ENCODE measurements around the gene DGKZ. TPM values are rescaled to one million over a fixed set of nuclear protein-coding genes. Genes with fewer than 3 reads are reported as not detected.
A peak's percentile ranks its signal among the peaks of the same experiment; 100 is the strongest.

DGKZ gene
- total and polyA plus RNA-seq, 4 donors = 4.6 to 24.3 (median 14.4) TPM

DNA sequence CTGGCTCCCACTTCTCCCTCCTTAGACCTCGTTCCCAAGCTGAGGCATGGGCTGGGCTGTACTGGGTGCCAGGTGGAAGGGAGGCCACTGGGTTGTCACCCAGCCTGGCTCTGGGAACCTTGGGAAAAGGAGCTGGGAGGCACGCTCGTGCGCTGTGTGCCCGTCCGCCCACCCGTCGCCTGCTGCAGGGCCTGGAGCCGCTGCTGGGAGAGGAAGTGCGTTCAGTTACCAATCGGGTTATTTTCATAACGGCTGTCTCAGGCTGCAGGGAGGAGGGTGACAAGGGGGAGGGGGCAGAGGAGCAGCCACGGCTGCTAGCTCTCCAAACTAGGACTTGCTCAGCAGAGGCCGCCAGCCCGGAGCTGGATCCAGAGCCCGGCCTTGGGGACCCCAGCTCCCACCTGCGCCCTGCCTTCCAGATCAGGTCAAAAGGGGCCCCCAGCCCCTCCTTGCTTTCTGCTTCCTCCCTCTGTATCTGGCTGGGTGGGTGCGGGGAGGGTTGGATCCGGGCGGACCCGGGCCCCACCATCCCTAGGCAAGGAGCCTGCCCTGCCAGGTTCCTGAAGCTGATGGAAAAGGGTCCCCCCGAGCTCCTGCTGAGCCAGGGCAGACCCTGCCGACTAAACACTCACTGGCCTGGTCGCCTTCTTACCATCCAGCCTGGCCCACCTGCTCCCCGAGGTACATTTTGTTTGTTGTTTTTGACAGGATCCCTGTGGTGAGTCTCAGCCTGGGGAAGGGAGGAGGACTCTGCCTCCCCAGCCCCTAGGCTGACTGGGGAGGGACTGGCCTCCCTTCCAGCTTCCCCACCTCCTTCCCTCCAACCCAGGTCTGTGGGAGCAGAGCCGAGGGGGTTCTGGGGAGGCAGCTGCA, 14.3 kb downstream of the DGKZ start:
- WGBS = 65% methylated on average over 26 of the region's 26 CpGs
- Histone ChIP-seq H3K9ac (ENCODE audit: low read depth in 1 of 2, low read length in 2 of 2) (peak overlapping the region; percentile 56 to 60), H3K36me3 (ENCODE audit: control insufficient read depth in 4 of 4, insufficient read depth in 3 of 4, low read depth in 1 of 4, low read length in 3 of 4) (no peaks in the 10 kb centered on the region), H3K4me3 (ENCODE audit: low read depth in 1 of 3, low read length in 3 of 3) (peak overlapping the region in 1 of 3 donors; percentile 22), H3K27me3 (ENCODE audit: control insufficient read depth in 4 of 4, insufficient read depth in 4 of 4, low read length in 3 of 4) (no peaks in the 10 kb centered on the region), H3K27ac (ENCODE audit: low read depth in 1 of 2, low read length in 2 of 2) (peak overlapping the region; percentile 64 to 78), H3K9me3 (ENCODE audit: control insufficient read depth in 4 of 4, low read length in 3 of 4) (no peaks in the 10 kb centered on the region), H3K4me1 (ENCODE audit: control insufficient read depth in 4 of 4, insufficient read depth in 4 of 4, low read length in 3 of 4) (peaks cover 0 to 19% (median 11%) of the 10 kb centered on the region in 4 donors)
- TF ChIP-seq, protein P1, sequence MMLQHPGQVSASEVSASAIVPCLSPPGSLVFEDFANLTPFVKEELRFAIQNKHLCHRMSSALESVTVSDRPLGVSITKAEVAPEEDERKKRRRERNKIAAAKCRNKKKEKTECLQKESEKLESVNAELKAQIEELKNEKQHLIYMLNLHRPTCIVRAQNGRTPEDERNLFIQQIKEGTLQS (IDR thresholded peaks at IDR 0.05) = no peak
- TF ChIP-seq, protein P2, sequence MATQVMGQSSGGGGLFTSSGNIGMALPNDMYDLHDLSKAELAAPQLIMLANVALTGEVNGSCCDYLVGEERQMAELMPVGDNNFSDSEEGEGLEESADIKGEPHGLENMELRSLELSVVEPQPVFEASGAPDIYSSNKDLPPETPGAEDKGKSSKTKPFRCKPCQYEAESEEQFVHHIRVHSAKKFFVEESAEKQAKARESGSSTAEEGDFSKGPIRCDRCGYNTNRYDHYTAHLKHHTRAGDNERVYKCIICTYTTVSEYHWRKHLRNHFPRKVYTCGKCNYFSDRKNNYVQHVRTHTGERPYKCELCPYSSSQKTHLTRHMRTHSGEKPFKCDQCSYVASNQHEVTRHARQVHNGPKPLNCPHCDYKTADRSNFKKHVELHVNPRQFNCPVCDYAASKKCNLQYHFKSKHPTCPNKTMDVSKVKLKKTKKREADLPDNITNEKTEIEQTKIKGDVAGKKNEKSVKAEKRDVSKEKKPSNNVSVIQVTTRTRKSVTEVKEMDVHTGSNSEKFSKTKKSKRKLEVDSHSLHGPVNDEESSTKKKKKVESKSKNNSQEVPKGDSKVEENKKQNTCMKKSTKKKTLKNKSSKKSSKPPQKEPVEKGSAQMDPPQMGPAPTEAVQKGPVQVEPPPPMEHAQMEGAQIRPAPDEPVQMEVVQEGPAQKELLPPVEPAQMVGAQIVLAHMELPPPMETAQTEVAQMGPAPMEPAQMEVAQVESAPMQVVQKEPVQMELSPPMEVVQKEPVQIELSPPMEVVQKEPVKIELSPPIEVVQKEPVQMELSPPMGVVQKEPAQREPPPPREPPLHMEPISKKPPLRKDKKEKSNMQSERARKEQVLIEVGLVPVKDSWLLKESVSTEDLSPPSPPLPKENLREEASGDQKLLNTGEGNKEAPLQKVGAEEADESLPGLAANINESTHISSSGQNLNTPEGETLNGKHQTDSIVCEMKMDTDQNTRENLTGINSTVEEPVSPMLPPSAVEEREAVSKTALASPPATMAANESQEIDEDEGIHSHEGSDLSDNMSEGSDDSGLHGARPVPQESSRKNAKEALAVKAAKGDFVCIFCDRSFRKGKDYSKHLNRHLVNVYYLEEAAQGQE (IDR thresholded peaks at IDR 0.05) = no peak
- TF ChIP-seq GABPA (IDR thresholded peaks at IDR 0.05 in 1 of 2, conservative IDR thresholded peaks at IDR 0.05 in 1 of 2) (no peak), NR2F2 (IDR thresholded peaks at IDR 0.05) (no peak), JUND (IDR thresholded peaks at IDR 0.05) (no peak), CTCF (IDR thresholded peaks at IDR 0.05; ENCODE audit: low read depth, low read length, missing input control) (no peak), SP1 (IDR thresholded peaks at IDR 0.05) (no peak), HNF4G (IDR thresholded peaks at IDR 0.05) (no peak), HNF4A (conservative IDR thresholded peaks at IDR 0.05) (no peak), TAF1 (conservative IDR thresholded peaks at IDR 0.05) (no peak)
- TF ChIP-seq, protein P3, sequence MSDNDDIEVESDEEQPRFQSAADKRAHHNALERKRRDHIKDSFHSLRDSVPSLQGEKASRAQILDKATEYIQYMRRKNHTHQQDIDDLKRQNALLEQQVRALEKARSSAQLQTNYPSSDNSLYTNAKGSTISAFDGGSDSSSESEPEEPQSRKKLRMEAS (IDR thresholded peaks at IDR 0.05) = no peak
- no peak for DNase-seq (ENCODE audit: low spot score)

- Histone ChIP-seq H3K27ac (ENCODE audit: low read depth in 1 of 2, low read length in 2 of 2) (peak overlapping the region; percentile 47 to 64), H3K27me3 (ENCODE audit: control insufficient read depth in 4 of 4, insufficient read depth in 4 of 4, low read length in 3 of 4) (no peaks in the 10 kb centered on the region), H3K36me3 (ENCODE audit: control insufficient read depth in 4 of 4, insufficient read depth in 3 of 4, low read depth in 1 of 4, low read length in 3 of 4) (no peaks in the 10 kb centered on the region), H3K4me3 (ENCODE audit: low read depth in 1 of 3, low read length in 3 of 3) (no peak overlapping the region), H3K4me1 (ENCODE audit: control insufficient read depth in 4 of 4, insufficient read depth in 4 of 4, low read length in 3 of 4) (peaks cover 0 to 19% (median 11%) of the 10 kb centered on the region in 4 donors), H3K9ac (ENCODE audit: low read depth in 1 of 2, low read length in 2 of 2) (peak overlapping the region in 1 of 2 donors; percentile 56), H3K9me3 (ENCODE audit: control insufficient read depth in 4 of 4, low read length in 3 of 4) (no peaks in the 10 kb centered on the region)
- no peak for DNase-seq (ENCODE audit: low spot score)
- WGBS = 82% methylated on average over 20 of the region's 20 CpGs
- TF ChIP-seq RXRA (IDR thresholded peaks at IDR 0.05) (no peak), FOXA1 (IDR thresholded peaks at IDR 0.05) (no peak), TAF1 (conservative IDR thresholded peaks at IDR 0.05) (no peak), ZBTB33 (IDR thresholded peaks at IDR 0.05) (no peak), EGR1 (IDR thresholded peaks at IDR 0.05; ENCODE audit: low read depth in 2 of 2) (no peak), HNF4A (conservative IDR thresholded peaks at IDR 0.05) (no peak), HNF4G (IDR thresholded peaks at IDR 0.05) (no peak), NR2F2 (IDR thresholded peaks at IDR 0.05) (no peak), YY1 (IDR thresholded peaks at IDR 0.05) (no peak), SP1 (IDR thresholded peaks at IDR 0.05) (no peak), JUND (IDR thresholded peaks at IDR 0.05) (no peak)
- TF ChIP-seq, protein P1 (IDR thresholded peaks at IDR 0.05) = no peak
- TF ChIP-seq, protein P2 (IDR thresholded peaks at IDR 0.05) = no peak
These were observed 15.1 kb downstream of the DGKZ start for GRCh38 chr11:46362156-46363030.

Data from liver (tissue), 9 donors.